Activated naive CD4-positive, alpha-beta T cell treated with anti-CD3 and anti-CD28 coated beads, Interleukin-2, amount 50 U/mL, for 16 hours (primary cell): ENCODE measurements around the gene SETD1B.
"Not testable (repeated sequence)": the region's sequence is repeated elsewhere in the genome, so short reads cannot be mapped to it uniquely, and the experiment has no call there.

ENCODE experiments used
- DNase-seq: peaks from one replicate; pipeline ENCODE4 v3.0.0-alpha.2; 2020

The SETD1B gene

DNA sequence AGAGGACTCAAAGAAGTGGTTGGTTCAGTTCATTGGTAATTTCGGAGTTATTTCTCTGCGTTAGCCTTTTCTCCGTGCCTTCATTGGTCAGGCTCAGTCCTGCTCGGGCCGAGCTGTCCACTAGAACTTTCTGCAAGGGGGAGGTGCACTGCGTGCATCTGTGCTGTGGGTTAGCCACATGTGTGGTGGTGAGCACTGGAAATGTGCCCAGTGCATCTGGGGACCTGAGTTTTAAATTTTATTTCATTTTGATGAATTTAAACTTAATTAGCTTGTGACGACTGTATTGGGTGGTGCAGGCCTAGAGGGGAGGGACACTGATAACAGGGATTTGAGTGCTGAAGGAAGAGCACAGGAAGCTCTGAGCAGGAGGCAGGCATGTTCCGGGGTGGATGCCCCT lies 24.5 kb downstream of the SETD1B start:
- DNase-seq, result no peak

DNA sequence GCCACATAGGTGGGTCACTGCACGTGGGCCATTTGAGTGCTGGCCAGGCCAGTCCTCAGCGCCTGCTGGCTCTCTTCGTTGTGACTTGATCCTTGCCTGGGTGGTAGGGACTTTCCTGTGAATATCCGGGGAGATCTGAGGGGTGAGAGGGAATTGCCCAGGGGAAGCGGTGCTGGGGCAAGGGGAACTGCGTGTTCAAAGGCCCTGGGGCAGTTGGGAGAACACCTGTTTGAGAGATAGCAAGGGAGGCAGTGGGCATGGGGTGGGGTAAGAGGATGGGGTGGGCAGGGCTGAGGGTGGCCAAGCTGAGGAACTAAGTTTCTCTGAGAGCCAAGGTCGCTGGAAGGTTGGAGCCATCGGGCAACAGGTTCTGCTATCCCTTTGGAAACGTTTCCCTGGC lies 25.0 kb downstream of the SETD1B start:
- DNase-seq, result no peak

DNA sequence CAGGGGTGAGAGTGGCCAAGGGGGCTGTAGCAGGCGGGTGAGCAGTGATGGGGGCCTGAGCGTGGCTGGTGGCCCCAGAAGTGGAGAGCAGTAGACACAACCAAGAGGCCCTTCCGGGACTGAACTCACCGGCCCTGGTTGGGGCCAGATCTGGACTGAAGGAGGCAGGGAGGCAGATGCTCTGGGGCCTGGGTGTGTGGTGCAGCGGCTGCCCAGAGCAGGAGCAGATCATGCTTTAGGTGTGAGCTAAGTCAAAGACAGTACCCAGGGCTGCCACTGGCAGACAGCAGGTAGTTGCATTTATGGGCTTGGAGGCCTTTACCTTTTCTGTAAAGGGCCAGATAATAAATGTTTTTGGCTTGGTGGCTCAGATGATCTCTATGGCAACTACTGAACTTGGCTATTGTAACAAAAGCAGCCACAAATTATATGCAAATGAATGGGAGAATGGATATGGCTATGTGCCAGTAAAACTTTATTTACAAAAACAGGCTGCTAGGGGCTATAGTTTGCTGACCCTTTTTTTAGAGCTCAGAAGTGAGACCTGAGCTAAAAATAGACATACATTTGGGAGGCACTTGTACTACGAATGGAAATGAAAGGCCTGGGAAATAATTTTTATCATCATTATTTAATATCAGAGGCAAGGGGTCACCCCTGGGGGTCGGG lies 25.6 kb downstream of the SETD1B start:
- DNase-seq, result no peak

DNA sequence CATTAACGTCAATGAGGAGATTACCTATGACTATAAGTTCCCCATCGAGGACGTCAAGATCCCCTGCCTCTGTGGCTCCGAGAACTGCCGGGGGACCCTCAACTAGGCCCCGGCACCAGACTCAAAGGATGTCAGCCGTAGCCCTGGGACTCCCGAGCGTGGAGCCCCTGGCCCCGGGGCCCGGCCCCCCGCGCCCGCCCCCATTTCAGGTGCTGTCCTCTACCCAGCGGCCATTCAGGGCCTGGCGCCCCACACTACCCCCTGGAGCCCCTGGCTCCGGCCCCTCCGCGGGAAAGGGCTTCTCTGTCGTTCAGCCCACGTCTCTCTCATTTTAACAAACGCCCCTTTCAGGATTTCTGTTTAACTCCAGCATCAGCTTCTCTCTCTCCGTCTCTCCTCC lies 26.3 kb downstream of the SETD1B start:
- DNase-seq, result no peak

DNA sequence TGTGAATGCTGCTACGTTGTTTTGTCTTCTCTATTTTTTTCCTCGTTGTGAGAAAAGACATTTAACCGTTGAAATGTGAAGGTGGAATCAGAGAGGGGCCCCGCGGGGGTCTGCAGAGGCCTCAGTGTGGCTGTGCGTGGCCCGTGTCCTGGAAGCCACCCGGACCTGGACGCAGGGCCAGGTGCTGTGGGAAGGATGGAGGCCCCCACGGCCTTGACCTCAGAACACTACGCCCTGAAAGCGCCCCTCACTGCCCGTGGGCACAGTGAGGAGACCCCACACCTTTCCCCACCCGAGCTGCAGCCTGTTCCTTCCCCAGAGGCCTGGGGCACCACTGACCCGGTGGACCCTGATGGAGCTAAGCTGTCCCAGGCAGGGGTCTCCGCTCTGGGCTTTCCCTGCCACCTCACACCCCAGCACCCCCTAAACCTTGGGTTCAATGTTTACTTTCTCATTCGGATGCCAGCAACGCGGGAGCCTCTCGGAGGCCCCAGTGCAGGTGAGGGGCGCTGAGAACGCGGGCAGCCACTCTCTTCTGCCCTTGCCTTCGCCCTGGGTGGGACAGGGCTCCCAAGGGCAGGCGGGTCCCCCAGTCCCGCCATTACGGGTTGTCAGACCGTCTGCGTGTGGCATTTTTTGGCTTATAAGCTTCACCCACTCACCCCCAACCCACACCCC lies 26.9 kb downstream of the SETD1B start:
- DNase-seq, result no peak

DNA sequence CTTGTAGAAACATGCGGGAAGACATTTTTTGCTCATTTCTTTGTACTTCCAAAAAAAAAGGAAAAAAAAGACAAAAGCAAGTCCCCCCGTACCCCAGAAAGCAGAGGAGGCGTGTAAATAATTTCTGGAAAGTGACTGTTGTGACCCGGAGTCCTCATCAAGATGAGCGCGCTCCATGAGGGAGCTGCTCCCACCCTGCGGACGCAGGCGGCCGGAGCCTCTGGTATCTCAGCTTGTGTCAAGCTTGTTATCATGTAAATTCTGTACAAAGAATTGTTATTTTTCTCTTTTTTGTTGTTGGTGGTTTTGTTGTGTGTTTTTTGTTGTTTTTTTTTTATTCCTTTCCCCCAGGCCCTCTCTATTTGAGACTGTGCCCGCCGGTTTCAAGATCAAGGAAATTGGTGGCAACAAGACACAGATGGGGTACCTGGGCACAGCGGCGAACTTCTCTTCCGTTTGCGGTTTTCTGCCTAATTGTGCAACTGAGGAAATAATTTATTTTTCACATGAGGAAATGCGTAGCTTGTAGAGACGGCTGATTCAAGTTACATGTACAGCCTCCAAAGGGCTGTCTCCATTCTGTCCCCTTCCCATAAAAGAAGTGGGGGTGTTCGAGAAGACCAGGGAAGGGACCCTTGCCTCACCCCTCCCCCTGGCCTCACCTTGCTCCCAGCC lies 27.9 kb downstream of the SETD1B start:
- no peak for DNase-seq

DNA sequence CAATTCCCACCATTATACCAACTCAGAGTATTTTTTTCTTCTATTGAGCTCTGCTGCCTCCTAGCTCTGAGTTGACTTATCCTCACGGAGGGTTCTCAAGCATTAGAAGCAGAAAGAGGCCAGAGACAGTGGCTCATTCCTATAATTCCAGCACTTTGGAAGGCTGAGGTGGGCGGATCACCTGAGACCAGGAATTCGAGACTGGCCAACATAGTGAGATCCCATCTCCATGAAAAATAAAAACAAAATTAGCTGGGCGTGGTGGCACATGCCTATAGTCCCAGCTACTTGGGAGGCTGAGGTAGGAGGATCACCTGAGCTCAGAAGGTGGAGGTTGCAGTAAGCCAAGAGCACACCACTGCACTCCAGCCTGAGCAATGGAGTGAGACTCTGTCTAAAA lies 33.9 kb downstream of the SETD1B start:
- DNase-seq, result no peak

DNA sequence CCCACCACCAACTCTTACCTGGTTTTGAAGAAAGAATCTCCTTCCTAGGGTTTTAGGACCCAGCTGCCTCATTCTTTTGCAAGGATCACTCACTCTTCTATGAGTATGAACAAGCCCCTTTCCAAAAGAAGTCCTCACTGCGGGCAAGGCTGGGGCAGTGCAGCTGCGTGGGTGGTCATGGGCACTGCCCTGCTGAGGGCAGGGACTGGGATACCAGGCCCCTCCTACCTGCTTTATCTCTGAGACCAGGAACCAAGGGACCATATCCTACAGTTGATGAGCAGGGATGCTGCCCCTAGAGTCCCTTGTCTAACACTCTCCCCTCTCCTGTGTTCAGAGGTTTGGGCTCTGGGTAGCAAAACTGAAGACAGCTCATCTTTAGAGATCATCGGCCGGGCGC lies 34.3 kb downstream of the SETD1B start:
- no peak for DNase-seq

DNA sequence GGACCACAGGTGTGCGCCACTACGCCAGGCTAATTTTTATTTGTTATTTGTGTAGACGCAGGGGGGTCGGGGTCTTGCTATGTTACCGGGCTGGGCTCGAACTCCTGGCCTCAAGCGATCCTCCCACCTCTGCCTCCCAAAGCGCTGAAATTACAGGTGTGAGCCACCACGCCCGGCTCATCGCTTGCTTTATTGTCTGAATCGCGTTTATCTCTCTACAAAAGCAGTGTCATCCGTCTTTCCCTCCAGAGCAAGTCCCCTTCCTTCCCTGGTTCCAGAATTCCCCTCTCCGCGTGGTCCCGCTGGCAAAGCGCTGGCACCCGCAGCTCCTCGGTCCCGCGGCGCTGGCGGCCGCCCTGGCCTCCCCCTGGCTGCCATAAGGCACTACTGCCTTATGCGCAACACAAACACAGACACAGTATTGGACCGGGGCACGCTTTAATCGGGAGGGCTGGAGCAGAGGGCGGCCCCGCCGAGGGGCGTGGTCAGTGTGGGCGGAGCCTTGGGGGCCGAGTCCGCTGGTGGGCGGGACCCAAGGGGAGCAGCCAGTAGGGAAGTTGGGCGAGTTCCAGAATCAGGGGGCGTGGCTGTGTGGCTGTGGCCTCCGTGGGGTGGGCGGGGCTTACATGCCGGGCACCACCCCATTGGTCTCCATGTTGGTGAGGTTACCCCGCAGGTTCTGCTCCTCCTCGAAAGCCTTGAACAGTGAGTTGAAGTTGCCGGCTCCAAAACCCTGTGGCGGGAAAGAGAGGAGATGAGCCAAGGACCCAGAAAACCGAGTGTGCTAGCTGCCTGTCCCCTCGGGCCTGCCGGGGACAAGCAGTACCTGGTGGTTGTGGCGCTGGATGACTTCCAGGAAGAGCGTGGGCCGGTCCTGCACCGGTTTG lies 35.5 kb downstream of the SETD1B start:
- peak; percentile 100 for DNase-seq

DNA sequence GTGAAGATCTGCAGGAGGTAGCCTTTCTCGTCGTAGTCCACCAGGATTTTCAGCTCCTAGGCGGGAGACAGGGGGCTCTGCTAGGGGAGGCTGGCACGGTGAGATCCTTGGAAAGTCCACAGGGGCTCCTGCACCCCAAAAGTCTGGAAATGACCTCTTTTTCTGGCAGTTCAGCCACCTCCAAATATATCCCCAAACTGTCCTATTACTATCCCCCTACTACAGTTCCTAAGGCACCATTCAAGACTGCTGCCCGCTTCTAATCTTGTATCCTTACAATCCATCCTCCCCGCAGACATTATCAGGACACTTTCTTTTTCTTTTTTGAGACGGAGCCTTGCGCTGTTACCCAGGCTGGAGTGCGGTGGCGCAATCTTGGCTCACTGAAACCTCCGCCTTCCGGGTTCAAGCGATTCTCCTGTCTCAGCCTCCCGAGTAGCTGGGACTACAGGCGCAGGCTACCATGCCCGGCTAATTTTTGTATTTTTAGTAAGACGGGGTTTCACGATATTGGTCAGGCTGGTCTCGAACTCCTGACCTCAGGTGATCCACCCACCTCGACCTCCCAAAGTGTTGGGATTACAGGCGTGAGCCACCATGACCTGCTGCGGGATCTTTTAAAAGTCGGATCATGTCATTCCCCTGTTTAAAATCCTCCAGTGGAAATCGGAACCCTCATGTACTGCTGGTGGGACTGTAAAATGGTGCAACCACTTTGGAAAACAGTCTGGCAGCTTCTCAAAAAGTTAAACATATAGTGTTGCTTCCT lies 36.4 kb downstream of the SETD1B start:
- no peak for DNase-seq

DNA sequence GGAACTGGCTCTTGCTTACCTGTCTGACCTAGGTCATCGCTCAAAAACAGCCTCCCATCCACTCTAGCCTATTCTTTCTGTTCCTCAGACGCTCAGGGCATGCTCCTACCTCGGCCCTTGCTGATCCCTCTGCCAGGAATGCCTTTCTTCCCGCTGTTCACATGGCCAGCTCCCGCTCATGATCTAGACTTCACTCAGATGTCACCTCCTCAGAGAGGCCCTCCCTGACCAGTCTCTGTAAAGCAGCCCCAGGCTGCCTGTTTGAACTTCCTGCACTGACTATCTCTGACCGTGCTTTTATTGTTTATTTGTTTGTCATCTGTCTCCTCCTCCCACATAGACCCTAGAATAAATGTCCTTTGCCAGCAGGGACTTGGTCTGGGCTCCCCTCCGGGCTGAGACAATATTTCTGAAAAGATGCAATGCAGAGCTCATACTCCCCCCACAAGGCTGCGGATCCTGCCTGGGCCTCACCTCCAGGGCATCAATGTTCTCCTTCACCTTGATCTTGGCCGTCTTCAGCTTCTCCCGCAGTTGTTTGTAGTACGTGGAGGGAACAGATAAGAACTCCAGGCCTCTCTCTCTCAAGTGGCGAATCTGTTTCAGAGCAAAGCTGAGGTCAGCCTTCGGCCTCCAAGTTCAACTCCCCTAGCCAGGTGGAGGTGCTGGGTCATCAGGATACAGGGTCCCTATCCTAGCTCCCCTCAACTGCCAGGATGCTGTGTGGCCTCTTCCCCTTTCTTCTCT lies 39.6 kb downstream of the SETD1B start:
- no peak for DNase-seq

DNA sequence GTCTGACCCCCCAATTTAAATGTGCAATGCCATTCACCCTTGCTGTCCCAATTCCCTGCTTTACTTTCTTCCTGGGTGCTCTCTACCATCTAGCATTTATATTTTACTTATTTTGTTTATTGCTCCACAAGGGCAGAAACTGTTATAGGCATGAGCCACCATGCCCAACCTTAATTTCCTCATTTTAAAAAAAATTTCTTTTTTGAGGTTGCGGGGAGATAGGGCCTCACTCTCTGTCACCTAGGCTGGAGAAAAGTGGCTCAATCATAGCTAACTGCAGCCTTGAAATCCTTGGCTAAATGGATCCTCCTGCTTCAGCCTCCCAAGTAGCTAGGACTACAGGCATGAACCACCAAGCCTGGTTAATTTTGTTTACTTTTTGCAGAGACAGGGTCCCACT lies 41.9 kb downstream of the SETD1B start:
- DNase-seq, result no peak

DNA sequence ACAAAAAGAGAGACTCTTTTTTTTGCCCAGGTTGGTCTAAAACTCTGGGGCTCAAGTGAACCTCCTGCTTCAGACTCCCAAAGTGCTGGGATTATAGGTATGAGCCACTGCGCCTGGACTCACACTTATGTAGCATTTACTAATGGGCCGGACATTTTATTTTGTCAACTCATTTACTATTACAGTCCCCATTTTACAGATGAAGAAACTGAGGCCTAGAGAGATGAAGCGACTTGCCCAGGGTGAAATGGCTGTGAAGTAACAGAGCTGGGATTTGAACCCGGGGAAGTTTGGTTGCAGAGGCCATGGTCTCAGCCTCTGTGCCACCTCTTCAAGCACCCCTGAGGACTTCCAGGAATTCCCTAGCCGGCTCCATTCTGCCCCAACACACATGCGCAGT lies 45.4 kb downstream of the SETD1B start:
- no peak for DNase-seq

DNA sequence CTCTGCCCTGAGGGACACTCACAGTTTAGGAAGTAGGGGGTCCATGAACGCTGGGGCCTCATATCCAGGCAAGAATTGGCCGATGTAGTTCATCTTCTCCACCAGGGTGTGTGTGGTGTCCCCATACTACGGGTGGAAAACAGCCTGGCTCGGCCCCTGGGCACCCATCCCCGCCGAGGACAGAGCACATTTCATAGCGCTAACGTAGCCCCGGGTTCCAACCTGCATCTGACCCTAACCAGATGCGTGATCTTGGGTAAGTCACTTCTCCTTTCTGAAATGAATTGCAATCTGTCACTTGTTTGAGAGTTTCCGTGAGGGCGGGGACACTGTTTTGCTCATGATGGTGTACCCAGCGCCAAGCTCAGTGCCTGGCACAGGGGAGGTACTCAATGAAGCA lies 45.9 kb downstream of the SETD1B start:
- no peak for DNase-seq

DNA sequence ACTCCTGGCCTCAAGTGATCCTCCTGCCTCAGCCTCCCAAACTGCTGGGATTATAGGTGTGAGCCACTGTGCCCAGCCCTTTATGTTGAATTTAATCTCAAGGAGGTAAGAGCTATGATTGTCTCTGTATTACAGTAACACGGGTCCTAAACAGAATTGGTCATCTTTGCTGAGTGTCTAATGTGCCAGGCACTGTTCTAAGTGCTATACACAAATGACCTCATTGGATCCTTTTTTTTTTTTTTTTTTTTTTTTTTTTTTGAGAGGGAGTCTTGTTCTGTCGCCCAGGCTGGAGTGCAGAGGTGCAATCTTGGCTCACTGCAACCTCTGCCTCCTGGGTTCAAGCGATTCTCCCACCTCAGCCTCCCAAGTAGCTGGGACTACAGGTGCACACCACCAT lies 48.6 kb downstream of the SETD1B start:
- not testable (repeated sequence) for DNase-seq

DNA sequence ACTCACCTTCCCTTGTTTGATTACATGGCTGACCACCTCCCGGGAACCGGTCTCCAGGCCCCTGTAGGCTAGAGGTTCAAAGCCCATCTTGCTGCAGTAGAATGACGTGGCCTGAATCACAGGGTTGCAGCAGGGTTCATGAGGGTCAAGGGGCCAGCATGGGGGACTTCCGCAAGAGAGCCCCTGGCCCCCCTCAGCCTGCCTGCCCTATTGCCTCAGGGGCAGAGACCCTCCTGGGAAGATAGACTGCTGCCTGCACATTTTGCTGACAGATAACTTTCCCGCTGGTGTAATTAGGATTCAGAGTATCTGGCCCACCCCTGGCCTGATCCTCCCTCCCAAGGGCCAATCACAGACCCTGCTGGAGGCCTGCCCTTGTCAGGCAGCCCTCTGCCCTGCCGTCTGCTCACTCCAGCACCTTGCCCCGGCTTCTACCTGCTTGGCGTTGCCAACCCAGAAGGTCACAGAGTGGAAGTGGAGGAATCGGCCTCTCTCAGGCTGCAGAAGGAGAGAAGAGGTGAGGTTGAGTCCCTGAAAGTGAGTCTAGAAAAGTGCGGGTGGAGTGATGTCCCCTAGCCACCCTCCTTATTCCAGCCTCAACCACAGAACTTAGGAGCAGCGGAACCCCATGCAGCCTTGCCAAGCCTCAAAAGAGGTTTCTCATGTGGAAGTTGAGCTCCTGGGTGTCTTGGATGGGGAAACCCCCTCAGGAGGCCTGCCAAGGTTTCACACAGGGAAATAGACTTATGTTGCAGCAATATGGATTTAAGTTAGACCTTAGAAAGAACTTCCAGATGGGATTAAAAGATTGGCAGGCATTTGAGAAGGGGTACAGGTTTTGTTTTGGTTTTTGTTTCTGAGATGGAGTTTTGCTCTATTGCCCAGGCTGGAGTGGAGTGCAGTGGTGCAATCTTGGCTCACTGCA lies 53.8 kb downstream of the SETD1B start:
- DNase-seq, result no peak

DNA sequence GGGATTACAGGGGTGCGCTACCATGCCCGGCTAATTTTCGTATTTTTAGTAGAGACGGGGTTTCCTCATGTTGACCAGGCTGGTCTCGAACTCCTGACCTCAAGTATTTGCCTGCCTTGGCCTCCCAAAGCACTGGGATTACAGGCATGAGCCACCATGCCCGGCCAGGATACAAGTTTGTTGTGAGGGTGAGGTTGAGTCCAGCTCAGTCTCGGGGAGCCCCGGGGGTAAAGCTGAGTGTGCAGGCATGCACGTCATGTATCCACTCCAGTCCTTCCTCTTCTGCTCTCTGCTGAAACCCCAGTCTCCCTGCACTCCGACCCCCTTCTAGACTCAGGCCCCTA lies 54.5 kb downstream of the SETD1B start:
- DNase-seq, result no peak

DNA sequence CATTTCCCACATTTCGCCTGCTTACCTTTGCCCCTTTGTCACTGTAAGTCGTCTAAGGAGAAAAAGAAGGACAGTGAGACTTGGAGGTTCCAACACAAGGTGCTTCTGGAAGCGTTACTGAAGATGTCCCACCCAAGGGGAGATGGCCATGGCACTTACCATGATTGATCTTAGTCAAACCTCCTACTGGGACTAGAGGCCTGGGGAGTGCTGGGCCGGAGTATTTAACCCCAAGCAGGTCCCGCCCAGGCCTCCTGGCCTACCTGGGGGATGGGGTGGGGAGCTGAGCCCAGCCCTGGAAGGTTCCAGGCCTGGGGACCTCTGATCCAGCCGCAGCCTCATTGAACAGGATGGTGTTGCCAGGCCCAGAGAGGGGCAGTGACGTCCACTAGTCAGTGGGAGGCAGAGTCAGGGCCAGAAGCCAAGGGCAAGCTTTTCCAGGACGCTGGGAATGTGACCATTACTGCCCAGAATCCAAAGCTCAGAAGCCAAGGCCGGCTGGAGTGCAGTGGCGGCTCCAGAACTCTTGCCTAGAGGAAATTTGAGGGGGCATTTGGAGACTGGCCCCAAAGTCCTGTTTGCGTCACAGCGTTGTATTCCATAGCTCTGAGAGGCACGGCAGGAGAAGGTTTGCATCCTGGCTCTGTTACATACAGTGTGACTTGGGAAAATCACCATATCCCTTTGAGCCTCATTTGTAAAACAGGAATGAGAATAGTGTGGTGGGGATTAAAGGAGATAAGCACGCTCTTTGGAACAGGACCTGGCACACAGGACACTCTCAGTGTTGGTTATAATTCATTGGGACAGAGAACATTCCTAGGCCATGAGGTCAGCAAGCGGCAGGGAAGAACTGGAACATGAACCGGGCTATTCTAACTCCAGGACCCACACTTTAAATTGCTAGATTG lies 55.1 kb downstream of the SETD1B start, which contains the start of gene HPD:
Gene HPD (minus strand): TSS at position 198 of the 911 bp plus-strand sequence. CDS start 36 bp downstream, at position 162.
- no peak for DNase-seq

DNA sequence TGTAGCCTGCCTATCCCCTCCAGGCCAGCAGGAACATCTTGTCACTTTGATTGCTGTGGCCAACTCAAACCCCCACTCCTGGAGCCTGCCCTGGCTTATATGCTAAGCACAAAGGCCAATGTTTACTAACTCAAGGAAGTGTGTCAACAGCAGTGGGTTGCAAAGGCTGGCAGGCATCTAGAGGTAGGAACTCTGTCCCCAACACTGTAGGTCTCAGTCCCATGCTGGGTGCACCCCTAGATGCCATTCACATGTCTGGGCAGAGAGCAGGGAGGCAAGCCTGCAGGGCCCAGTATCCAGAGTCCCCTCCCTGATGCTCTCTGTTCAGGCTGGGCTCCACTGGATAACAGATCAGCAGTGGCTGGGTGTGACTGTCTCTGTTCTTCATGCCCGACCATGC lies 56.4 kb downstream of the SETD1B start:
- no peak for DNase-seq
